AG04449 (cell line): ENCODE results near the gene LTB.
A peak's percentile ranks its signal among the peaks of the same experiment; 100 is the strongest.

Experiments used
- CTCF ChIA-PET: fragments of 350-600 bp; formaldehyde crosslinking; extraction: SDS; loops from one replicate; lab custom pipeline; 2021; ENCODE audit warnings: antibody characterized with exemption; lab: Yijun Ruan, JAX
- POLR2A ChIA-PET: fragments of 400-600, 350-600 bp; formaldehyde crosslinking; extraction: SDS; loops from one replicate; lab custom pipeline; 2020; ENCODE audit warnings: antibody characterized with exemption, inconsistent platforms; lab: Yijun Ruan, JAX
- DNase-seq: peaks from one replicate; pipeline ENCODE4 v3.0.0-alpha.2; 2010; ENCODE audit warnings: low read depth, low spot score
- H3K4me3 ChIP-seq: 2 replicates; pipeline ENCODE4 v1.5.1; 2011; ENCODE audit warnings: low read depth, mild to moderate bottlenecking, control low read depth, low read length
- CTCF ChIP-seq: IDR thresholded peaks from one replicate; pipeline ENCODE4 v1.5.1; 2011; ENCODE audit warnings: mild to moderate bottlenecking, moderate library complexity, low read length, control low read depth, inconsistent platforms; ENCODE audit not compliant: insufficient read depth; ENCODE audit errors: missing control alignments

LTB gene

GRCh38 chr6:31626952-31627351 is 44.7 kb upstream of the LTB start:
- POLR2A ChIA-PET, result interaction anchor here (1.0 to 1.8 kb wide), 2 partner anchors 12 to 25 kb away, joined by 3 to 9 read pairs; no protein-coding TSS in a partner anchor
- TF ChIP-seq CTCF, result no peak
- no peak overlapping the region for H3K4me3 ChIP-seq
- CTCF ChIA-PET, result interaction anchor here (0.6 to 3.1 kb wide), 4 partner anchors 9 to 49 kb away, joined by 3 to 11 read pairs (median 3); no protein-coding TSS in a partner anchor
- DNase-seq, result no peak

DNA sequence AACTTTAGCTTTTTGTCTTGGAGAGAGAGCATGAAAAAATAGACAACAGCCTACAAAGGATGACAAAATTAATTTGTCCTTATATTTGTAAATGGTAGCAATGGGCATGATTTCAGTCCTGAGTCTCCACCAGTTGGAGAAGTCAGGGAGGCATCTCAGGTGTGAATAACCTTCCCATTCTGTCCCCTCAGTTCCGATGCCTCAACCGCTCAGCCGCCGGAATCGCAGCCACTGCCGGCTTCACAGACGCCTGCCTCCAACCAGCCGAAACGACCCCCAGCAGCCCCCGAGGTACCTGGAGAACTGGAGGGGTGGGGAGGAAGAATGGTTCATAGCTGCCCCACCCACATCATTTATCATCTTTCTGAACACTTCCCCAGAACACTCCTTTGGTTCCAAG is 41.8 kb upstream of the LTB start:
- H3K4me3 ChIP-seq, result no peak overlapping the region
- no peak for DNase-seq
- TF ChIP-seq CTCF, result no peak
- CTCF ChIA-PET, result interaction anchor here (1.0 kb wide), 1 partner anchor 10 kb away, joined by 3 read pairs; no protein-coding TSS in a partner anchor
- POLR2A ChIA-PET, result no interaction called here

GRCh38 chr6:31622684-31623091 is 40.5 kb upstream of the LTB start:
- ChIA-PET CTCF (interaction anchor here (1.2 to 2.7 kb wide), 2 partner anchors 12 to 76 kb away, joined by 4 to 17 read pairs; partner anchors contain the start of genes ATP6V1G2 and NFKBIL1), POLR2A (interaction anchor here (1.4 to 3.1 kb wide), 3 partner anchors 14 to 80 kb away, joined by 3 to 16 read pairs (median 7); no protein-coding TSS in a partner anchor)
- DNase-seq, result no peak
- H3K4me3 ChIP-seq, result peak overlapping the region; percentile 97
- TF ChIP-seq CTCF, result no peak

DNA sequence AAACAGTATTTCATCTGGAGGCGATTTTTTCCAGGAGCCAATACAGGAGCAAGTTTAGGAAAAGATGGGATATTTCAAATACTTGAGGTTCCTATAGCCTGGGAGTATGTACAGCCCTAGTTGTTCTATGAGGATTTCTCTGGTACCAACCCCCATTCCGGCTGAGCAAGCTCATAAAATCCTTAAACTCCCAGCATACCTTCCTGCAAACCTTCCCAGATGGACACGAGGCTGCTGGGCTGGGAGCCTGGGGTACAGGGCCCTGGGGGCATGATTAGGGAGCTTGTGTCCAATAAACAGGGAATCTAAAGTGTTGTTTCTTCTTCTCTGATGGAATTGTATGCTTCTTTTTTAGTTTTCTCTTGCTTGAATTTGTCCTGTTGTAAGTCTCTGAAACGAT is 39.8 kb upstream of the LTB start:
- ChIA-PET POLR2A (interaction anchor here (0.6 to 3.1 kb wide), 6 partner anchors 12 to 327 kb away, joined by 3 to 16 read pairs (median 5); partner anchors contain the start of gene C6orf47), CTCF (interaction anchor here (1.1 to 2.7 kb wide), 3 partner anchors 12 to 76 kb away, joined by 4 to 17 read pairs (median 4); partner anchors contain the start of genes ATP6V1G2 and NFKBIL1)
- peak overlapping the region; percentile 97 for H3K4me3 ChIP-seq
- DNase-seq, result peak; percentile 4
- TF ChIP-seq CTCF, result no peak

GRCh38 chr6:31621320-31621939 is 39.2 kb upstream of the LTB start:
- H3K4me3 ChIP-seq, result peak overlapping the region; percentile 97
- ChIA-PET POLR2A (interaction anchor here (0.6 to 3.1 kb wide), 6 partner anchors 13 to 328 kb away, joined by 3 to 16 read pairs (median 5); partner anchors contain the start of gene C6orf47), CTCF (interaction anchor here (1.1 to 2.7 kb wide), 2 partner anchors 41 to 75 kb away, joined by 4 to 17 read pairs; partner anchors contain the start of genes ATP6V1G2 and NFKBIL1)
- no peak for TF ChIP-seq CTCF
- DNase-seq, result no peak
